Muscle of leg (tissue), 11 donors: Measurements from ENCODE around the gene INHBA. TPM values are rescaled to one million over a fixed set of nuclear protein-coding genes. Genes with fewer than 3 reads are reported as not detected.

Experiments used
- DNase-seq: peaks from one replicate; pipeline ENCODE4 v3.0.0; 2013
- H3K27ac ChIP-seq: one replicate; pipeline ENCODE4 v1.5.1; 2013; ENCODE audit warnings: mild to moderate bottlenecking, low read length, control low read depth
- H3K27me3 ChIP-seq: one replicate; pipeline ENCODE4 v1.6.1; 2013; ENCODE audit warnings: low read length; ENCODE audit not compliant: control insufficient read depth, insufficient read depth
- H3K36me3 ChIP-seq: one replicate; pipeline ENCODE4 v1.6.1; 2013; ENCODE audit warnings: low read length; ENCODE audit not compliant: control insufficient read depth, insufficient read depth
- H3K4me1 ChIP-seq: one replicate; pipeline ENCODE4 v1.6.1; 2013; ENCODE audit warnings: low read length; ENCODE audit not compliant: control insufficient read depth, insufficient read depth
- H3K4me3 ChIP-seq: one replicate; pipeline ENCODE4 v1.5.1; 2013; ENCODE audit warnings: low read length, control low read depth
- H3K9me3 ChIP-seq: replicated peaks from 2 replicates; pipeline ENCODE4 v1.6.1; 2013; ENCODE audit warnings: low read depth, low read length; ENCODE audit not compliant: control insufficient read depth
- WGBS: methylation state at CpG from one replicate; pipeline ENCODE4 v1.1.5; 2013; ENCODE audit warnings: missing lambda C conversion rate; ENCODE audit not compliant: insufficient coverage; 5-methylcytosine and 5-hydroxymethylcytosine counted together
- polyA plus RNA-seq, 8 donors: library from polyadenylated mRNA; unstranded; fragments of 120-200 nt; gene quantifications; one replicate each; pipeline versions ENCODE4 v1.2.1 to v1.2.3, GENCODE V29; 2013; ENCODE audit warnings: inconsistent platforms in 1 of 8, low replicate concordance in 1 of 8; ENCODE audit not compliant: insufficient read length in 8 of 8, insufficient read depth in 1 of 8
- total RNA-seq: library from RNA; stranded (reverse); fragments of 120-200 nt; gene quantifications from one replicate; pipeline ENCODE4 v1.2.4, GENCODE V29; 2013

INHBA gene
- total and polyA plus RNA-seq, 9 donors, result 2.8 to 16.7 (median 9.0) TPM

DNA sequence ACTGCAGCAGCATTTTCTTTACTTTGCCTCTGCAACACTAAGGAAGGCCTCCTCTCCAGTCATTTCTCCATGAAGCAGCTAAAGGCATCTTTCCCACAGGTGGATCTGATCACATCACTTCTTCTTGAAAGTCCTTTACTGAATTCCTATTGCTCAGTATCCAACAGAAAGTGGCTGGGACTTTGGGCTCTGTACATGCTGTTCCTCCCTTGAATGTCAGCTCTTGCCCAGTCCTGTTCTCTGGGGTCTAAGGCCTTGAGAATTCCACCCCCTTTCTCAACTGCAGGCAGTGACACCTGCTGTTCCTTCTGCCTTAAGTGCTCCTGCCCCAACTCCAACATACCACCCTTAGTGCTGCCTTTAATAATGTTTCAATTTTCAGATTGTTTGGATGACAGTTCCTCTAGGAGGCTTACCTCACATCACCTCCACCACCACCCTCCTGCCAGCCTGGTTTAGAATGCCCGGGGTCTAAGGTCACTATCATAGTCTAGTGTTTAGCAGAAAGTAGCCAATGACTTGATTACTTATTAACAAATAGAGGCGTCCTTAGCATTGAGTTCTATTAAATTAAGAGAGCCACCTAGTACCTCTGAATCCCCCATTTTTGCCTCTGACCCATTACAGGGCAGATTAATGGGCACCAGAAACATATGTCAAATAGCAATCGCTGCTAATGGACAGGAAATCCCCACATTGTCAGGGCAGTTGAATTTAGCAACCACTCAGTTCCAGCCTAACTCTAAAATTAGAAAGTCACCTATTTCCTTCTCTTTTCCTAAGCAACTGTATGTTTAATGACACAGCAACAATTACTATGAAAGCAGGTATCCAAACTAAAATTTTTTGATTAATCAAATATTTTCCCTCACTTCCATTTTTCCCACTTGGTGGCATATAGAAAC is 11.4 kb downstream of the INHBA start:
- peaks cover 6% of the 10 kb centered on the region for H3K36me3 ChIP-seq
- 70% methylated on average over 2 of the region's 3 CpGs for WGBS
- no peak overlapping the region for H3K27ac ChIP-seq
- H3K27me3 ChIP-seq, result no peaks in the 10 kb centered on the region
- DNase-seq, result no peak
- H3K9me3 ChIP-seq, result no peaks in the 10 kb centered on the region
- H3K4me1 ChIP-seq, result peaks cover 11% of the 10 kb centered on the region
- no peak overlapping the region for H3K4me3 ChIP-seq

DNA sequence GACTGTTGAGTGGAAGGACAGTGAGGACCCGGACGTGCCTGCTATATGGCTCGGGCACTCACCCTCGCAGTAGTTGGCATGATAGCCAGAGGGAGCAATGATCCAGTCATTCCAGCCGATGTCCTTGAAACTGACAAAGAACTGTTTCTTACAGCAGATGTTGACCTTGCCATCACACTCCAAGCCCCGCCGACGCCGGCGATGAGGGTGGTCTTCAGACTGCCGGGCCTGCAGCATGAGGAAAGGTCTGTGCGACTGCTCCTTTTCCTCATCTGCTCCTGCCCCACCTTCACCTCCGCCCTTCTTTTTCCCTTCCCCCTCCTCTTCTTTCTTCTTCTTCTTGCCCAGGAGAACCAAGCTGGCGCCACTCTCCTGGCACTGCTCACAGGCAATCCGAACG is 13.1 kb downstream of the INHBA start:
- no peak overlapping the region for H3K4me3 ChIP-seq
- DNase-seq, result no peak
- 96% methylated on average over 13 of the region's 16 CpGs for WGBS

DNA sequence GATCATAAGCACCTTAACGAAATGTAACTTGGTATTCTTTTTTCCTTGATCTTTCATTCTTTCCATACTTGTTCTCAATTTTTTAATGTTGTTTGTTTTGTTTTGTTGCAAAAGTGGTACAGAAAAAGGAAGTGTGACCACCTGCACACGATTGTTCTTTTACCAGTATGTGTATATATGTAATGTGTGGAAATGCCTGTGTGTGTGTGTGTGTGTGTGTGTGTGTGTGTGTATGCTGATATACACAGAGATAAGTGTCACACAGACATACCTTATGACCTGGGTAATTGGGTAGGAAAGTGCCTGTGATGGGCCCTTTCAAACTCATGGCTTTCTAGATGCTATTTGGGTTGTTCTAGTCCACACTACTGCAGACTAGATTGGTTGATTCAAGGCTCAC is 14.0 kb downstream of the INHBA start:
- peaks cover 11% of the 10 kb centered on the region for H3K4me1 ChIP-seq
- H3K27me3 ChIP-seq, result no peaks in the 10 kb centered on the region
- DNase-seq, result no peak
- H3K4me3 ChIP-seq, result no peak overlapping the region
- H3K9me3 ChIP-seq, result no peaks in the 10 kb centered on the region
- peaks cover 6% of the 10 kb centered on the region for H3K36me3 ChIP-seq
- H3K27ac ChIP-seq, result no peak overlapping the region
- WGBS, result no CpG with 5 or more reads among the region's 2 CpGs

More for the DNA sequence above, 13.1 kb downstream of the INHBA start:
- Histone ChIP-seq H3K27me3 (no peaks in the 10 kb centered on the region), H3K36me3 (peaks cover 6% of the 10 kb centered on the region), H3K4me1 (peaks cover 11% of the 10 kb centered on the region), H3K9me3 (no peaks in the 10 kb centered on the region), H3K27ac (no peak overlapping the region)

DNA sequence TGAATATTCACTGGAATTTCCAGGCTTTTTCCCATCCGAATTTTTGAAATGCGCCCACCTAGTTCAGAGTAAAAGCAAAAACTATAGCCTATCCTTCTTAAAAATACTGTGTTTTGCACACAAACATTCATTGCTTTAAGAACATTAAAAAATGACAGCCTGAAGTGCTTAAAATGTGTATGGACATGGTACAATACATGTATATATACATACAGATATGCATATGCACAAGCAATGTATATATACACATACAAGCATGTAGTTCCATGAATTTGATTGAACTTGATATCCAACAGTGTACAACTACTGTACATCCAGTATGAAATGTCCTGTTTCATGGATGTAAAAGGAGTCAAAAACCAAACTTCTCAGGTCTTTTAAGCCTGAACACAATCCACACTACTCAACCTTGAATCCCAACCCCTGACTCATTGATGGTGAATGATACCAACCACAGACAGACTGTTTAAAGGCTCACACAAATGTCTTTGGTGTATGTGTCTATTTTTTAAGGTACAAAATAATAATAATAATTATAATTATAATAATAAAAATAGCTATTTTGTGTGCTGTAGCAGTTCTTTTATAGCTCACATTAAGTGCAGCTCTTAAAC is 14.8 kb downstream of the INHBA start:
- no peak overlapping the region for H3K27ac ChIP-seq
- WGBS, result no CpG with 5 or more reads among the region's 2 CpGs
- H3K36me3 ChIP-seq, result peaks cover 6% of the 10 kb centered on the region

DNA sequence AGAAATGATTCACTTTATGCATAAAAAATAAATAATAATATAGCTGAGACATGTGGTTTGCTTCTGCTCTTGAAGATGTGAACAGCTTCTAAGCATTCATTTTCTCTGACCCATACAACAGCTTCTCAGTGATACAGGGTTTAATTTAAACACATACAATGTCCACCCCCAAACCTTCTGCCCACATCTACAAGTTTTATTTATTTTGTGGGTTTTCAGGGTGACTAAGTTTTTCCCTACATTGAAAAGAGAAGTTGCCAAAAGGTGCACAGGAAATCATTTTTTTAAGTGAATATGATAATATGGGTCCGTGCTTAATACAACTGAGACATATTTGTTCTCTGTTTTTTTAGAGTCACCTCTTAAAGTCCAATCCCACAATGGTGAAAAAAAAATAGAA is 17.2 kb downstream of the INHBA start:
- WGBS, result no CpG with 5 or more reads among the region's 1 CpG

More for the DNA sequence above, 14.8 kb downstream of the INHBA start:
- no peak for DNase-seq
- Histone ChIP-seq H3K4me3 (no peak overlapping the region), H3K4me1 (peaks cover 8% of the 10 kb centered on the region), H3K27me3 (no peaks in the 10 kb centered on the region), H3K9me3 (no peaks in the 10 kb centered on the region)

DNA sequence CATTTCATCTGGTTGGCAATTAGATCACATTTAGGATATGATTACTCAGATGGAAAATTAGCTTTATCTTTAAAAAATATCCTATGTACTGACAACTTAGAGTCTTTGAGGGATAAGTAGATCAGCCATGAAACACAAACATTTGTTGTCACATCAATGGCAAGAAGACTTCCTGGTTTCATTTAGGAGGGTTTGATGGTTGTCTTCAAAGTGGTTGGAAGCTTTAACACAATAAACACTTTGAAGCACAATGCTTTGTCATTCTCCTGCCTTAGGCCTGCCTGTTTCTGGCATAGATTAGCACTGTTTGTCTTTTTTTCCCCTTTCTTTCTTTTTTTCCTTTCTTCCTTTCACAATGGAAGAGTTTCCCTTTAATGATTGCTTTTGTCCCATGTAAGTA is 20.5 kb downstream of the INHBA start:
- no peaks in the 10 kb centered on the region for H3K27me3 ChIP-seq
- H3K27ac ChIP-seq, result no peak overlapping the region
- DNase-seq, result no peak
- no peak overlapping the region for H3K4me3 ChIP-seq
- no peaks in the 10 kb centered on the region for H3K36me3 ChIP-seq
- H3K4me1 ChIP-seq, result no peaks in the 10 kb centered on the region
- no peaks in the 10 kb centered on the region for H3K9me3 ChIP-seq

More for the DNA sequence above, 17.2 kb downstream of the INHBA start:
- DNase-seq, result no peak
- H3K36me3 ChIP-seq, result peaks cover 6% of the 10 kb centered on the region
- H3K27me3 ChIP-seq, result no peaks in the 10 kb centered on the region
- H3K9me3 ChIP-seq, result no peaks in the 10 kb centered on the region
- H3K27ac ChIP-seq, result no peak overlapping the region
- no peaks in the 10 kb centered on the region for H3K4me1 ChIP-seq
- H3K4me3 ChIP-seq, result no peak overlapping the region

DNA sequence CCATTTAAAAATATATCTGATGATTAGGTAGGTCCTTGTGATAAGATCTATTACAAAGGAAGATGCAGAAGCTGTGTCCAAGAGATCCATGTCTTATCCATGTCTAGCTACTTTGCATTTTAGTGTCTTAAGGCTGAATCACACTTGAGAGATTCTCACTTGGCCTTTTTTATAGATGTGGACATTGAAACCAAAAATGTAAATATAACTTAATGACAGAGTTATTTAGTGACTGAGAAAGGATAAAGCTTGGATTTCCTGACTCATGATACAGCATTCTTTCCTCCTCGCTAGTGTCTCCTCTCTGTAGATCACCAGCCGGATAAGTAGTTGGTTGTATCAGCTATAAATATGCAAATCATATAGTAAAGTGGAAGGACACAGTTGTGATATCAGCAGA is 23.3 kb downstream of the INHBA start:
- WGBS, result no CpG with 5 or more reads among the region's 2 CpGs
- H3K4me3 ChIP-seq, result no peak overlapping the region
- no peak for DNase-seq
- H3K9me3 ChIP-seq, result no peaks in the 10 kb centered on the region
- H3K27me3 ChIP-seq, result no peaks in the 10 kb centered on the region
- H3K4me1 ChIP-seq, result no peaks in the 10 kb centered on the region
- H3K36me3 ChIP-seq, result no peaks in the 10 kb centered on the region
- no peak overlapping the region for H3K27ac ChIP-seq

DNA sequence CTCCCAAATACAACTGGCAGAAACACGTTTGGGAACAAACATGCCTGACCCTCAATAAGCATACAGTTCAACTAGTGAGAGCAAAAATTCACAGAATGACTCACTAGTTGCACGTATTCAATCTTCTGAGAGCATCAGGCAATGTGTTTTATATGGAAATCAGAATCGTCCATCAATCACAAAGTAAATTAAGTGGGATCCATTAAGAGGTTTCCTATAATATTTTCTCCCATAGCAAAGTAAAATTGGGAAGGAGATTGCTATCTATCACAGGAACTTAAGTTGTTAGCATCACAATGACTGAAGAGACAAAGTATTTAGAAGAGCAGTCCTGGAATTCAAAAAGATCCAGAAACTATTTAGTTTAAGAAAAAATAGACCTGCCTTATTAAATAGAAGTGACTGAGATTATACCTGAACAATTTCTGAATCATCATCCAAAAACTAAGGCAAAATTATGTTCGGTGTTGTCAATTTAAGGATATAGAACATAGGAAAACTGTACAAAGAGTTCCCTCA is 28.3 kb downstream of the INHBA start:
- no peaks in the 10 kb centered on the region for H3K27me3 ChIP-seq
- WGBS, result no CpG with 5 or more reads among the region's 4 CpGs

DNA sequence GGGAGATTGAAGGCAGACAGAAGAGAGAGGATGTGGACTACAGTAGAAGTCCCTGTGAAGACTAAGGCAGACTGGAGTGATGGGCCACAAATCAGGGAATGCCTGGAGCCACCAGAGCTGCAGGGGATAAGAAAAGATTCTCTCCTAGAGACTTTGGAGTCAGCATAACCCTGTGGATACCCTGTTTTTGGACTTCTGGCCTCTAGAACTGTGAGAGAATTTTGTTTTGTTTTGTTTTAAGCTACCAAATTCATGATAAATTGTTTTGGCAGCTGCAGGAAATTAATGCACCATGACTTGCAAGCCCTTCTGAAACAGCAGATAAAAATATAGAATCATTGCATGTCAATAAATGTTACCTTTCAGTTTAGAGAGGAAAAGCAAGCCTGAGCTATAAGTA is 41.3 kb downstream of the INHBA start:
- Histone ChIP-seq H3K27ac (no peak overlapping the region), H3K4me3 (no peak overlapping the region), H3K36me3 (no peaks in the 10 kb centered on the region), H3K9me3 (no peaks in the 10 kb centered on the region), H3K27me3 (no peaks in the 10 kb centered on the region), H3K4me1 (no peaks in the 10 kb centered on the region)
- no peak for DNase-seq

More for the DNA sequence above, 28.3 kb downstream of the INHBA start:
- H3K36me3 ChIP-seq, result no peaks in the 10 kb centered on the region
- no peak for DNase-seq
- H3K4me3 ChIP-seq, result no peak overlapping the region
- H3K4me1 ChIP-seq, result no peaks in the 10 kb centered on the region
- H3K27ac ChIP-seq, result no peak overlapping the region
- H3K9me3 ChIP-seq, result no peaks in the 10 kb centered on the region

DNA sequence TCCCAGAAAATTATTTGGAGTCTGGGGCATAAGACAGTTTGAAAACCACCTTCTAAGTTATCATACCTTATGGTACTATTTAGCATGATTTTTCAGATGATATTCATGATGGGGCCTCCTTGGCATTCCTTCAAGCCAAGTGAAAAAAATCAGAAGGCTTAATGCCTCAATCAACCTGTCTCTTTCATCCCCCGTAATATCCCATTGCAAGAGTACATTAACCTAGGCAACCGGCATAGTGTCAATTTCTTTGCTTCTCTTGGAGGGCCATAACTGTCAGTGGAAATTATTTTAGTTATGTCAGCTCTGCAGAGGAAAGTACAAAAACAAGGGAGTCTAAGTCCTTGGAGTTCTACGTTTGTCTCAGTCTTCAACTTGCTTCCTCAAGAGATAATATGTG is 43.4 kb downstream of the INHBA start:
- H3K9me3 ChIP-seq, result no peaks in the 10 kb centered on the region
- DNase-seq, result no peak
- no peaks in the 10 kb centered on the region for H3K27me3 ChIP-seq
- WGBS, result no CpG with 5 or more reads among the region's 3 CpGs
- no peak overlapping the region for H3K27ac ChIP-seq
- no peak overlapping the region for H3K4me3 ChIP-seq
- no peaks in the 10 kb centered on the region for H3K4me1 ChIP-seq
- H3K36me3 ChIP-seq, result no peaks in the 10 kb centered on the region
